ENCODE results near the gene PCNP. TPM values are rescaled to one million over a fixed set of nuclear protein-coding genes. Genes with fewer than 3 reads are reported as not detected.

Gene PCNP
- total and polyA plus RNA-seq, 9 of the 15 experiments (the other 6 are each of a cell fraction or from before 2014, with no cell fraction given): 54.3 to 170 (median 150) TPM

- TF ChIP-seq RHOXF2B (CRISPR knock-in tag; conservative IDR thresholded peaks at IDR 0.05) (no peak), ZNF586 (CRISPR knock-in tag; conservative IDR thresholded peaks at IDR 0.05) (no peak), HDAC6 (IDR thresholded peaks at IDR 0.05; ENCODE audit: low read depth, low read length) (no peak), CCNT2 (IDR thresholded peaks at IDR 0.05; ENCODE audit: borderline replicate concordance, extremely low read depth, insufficient read length, low read depth, low read length) (no peak), TSC22D4 (tag; IDR thresholded peaks at IDR 0.05) (no peak), RNF2 (IDR thresholded peaks at IDR 0.05) (0 out of 2 replicates have a peak, but pooled peaks have one; percentile 23), ZNF431 (CRISPR knock-in tag; IDR thresholded peaks at IDR 0.05) (no peak), MEF2D (tag; conservative IDR thresholded peaks at IDR 0.05; ENCODE audit: low read depth) (no peak), POLR2G (IDR thresholded peaks at IDR 0.05; ENCODE audit: low read depth, low read length) (no peak), MLLT1 (IDR thresholded peaks at IDR 0.05) (0 out of 4 replicates have a peak, but pooled peaks of 1 of the 2 experiments have one; percentile 5)
- TF ChIP-seq, protein P1, sequence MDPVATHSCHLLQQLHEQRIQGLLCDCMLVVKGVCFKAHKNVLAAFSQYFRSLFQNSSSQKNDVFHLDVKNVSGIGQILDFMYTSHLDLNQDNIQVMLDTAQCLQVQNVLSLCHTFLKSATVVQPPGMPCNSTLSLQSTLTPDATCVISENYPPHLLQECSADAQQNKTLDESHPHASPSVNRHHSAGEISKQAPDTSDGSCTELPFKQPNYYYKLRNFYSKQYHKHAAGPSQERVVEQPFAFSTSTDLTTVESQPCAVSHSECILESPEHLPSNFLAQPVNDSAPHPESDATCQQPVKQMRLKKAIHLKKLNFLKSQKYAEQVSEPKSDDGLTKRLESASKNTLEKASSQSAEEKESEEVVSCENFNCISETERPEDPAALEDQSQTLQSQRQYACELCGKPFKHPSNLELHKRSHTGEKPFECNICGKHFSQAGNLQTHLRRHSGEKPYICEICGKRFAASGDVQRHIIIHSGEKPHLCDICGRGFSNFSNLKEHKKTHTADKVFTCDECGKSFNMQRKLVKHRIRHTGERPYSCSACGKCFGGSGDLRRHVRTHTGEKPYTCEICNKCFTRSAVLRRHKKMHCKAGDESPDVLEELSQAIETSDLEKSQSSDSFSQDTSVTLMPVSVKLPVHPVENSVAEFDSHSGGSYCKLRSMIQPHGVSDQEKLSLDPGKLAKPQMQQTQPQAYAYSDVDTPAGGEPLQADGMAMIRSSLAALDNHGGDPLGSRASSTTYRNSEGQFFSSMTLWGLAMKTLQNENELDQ (CRISPR knock-in tag; IDR thresholded peaks at IDR 0.05; ENCODE audit: borderline replicate concordance): no peak
- TF ChIP-seq, protein P2, sequence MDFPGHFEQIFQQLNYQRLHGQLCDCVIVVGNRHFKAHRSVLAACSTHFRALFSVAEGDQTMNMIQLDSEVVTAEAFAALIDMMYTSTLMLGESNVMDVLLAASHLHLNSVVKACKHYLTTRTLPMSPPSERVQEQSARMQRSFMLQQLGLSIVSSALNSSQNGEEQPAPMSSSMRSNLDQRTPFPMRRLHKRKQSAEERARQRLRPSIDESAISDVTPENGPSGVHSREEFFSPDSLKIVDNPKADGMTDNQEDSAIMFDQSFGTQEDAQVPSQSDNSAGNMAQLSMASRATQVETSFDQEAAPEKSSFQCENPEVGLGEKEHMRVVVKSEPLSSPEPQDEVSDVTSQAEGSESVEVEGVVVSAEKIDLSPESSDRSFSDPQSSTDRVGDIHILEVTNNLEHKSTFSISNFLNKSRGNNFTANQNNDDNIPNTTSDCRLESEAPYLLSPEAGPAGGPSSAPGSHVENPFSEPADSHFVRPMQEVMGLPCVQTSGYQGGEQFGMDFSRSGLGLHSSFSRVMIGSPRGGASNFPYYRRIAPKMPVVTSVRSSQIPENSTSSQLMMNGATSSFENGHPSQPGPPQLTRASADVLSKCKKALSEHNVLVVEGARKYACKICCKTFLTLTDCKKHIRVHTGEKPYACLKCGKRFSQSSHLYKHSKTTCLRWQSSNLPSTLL (IDR thresholded peaks at IDR 0.05): no peak
These were observed 62.2 kb downstream of the PCNP start (continued) for GRCh38 chr3:101635954-101636798.

Measured in K562 (cell line).